Measurements from ENCODE around the gene DENND1A. TPM values are rescaled to one million over a fixed set of nuclear protein-coding genes. Genes with fewer than 3 reads are reported as not detected.

DENND1A gene
- total RNA-seq, 4 donors from 2014 or later: 17.6 to 33.8 (median 22.9) TPM

DNA sequence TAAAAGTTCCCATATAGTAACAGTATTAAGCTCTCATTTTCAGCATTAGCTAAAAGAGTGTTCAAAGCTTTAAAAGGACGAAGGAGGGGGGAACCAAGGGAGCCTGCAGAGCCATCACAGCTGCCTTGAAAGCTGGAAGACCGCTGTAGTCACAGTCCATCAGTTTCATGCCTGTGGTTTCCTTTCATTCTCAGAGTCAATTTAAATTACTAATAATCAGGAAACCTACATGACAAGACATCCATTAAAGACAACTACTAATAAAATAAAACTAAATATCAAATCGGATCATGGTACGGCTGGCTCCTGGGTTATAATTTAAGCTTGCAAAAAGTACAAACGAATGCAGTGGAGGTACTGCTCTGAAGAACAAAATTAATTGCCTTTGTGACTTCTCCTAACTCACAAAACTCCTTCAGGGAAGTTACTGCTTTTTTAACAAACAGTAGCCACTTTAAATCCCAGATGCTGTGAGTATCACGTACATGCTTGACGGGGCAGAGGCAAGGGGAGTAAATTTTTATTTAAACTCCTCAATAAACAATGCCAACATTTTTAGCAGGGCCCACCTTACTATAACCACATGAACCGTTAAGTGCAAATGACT, 213.5 kb downstream of the DENND1A start:
- TF ChIP-seq, protein P1, sequence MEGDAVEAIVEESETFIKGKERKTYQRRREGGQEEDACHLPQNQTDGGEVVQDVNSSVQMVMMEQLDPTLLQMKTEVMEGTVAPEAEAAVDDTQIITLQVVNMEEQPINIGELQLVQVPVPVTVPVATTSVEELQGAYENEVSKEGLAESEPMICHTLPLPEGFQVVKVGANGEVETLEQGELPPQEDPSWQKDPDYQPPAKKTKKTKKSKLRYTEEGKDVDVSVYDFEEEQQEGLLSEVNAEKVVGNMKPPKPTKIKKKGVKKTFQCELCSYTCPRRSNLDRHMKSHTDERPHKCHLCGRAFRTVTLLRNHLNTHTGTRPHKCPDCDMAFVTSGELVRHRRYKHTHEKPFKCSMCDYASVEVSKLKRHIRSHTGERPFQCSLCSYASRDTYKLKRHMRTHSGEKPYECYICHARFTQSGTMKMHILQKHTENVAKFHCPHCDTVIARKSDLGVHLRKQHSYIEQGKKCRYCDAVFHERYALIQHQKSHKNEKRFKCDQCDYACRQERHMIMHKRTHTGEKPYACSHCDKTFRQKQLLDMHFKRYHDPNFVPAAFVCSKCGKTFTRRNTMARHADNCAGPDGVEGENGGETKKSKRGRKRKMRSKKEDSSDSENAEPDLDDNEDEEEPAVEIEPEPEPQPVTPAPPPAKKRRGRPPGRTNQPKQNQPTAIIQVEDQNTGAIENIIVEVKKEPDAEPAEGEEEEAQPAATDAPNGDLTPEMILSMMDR (IDR thresholded peaks at IDR 0.05; ENCODE audit: low read depth): no peak

DNA sequence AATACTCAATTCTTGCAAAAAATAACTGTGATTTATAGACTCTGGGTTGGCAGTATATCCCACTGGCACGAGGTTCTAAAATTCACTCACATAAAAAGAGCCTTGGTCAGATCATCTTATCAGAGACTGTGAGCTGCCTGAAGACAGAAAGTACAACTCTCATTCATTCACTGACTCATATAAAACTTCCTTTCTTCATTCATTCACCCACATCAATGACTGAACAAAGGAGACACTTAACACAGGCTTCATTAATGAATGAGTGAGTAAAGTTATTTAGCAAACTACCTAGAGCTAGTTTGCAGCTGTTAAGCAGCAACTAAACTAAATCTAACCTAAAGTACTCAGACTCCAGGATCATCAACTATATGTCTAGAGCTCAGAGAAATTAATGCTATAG, 214.7 kb downstream of the DENND1A start:
- TF ChIP-seq, protein P1 (IDR thresholded peaks at IDR 0.05; ENCODE audit: low read depth): no peak

DNA sequence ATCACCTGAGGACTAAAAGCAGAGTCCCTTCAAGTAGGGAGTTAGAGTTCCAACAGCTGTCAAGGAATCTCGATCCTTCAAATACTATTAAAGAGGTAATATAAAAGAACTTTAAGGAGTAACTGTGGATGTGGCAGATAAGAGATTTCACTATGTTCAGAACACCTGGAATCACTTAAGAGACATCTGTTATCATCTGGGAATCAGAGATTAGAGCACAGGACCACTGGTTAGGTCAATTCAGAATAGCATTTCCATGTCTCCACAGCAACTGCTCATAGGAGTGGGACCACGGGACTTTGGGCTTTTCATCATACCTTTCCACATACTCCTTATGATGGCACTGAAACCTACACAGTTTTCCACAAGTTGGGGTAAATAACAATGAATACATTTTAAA, 216.6 kb downstream of the DENND1A start:
- TF ChIP-seq, protein P1 (IDR thresholded peaks at IDR 0.05; ENCODE audit: low read depth): no peak

DNA sequence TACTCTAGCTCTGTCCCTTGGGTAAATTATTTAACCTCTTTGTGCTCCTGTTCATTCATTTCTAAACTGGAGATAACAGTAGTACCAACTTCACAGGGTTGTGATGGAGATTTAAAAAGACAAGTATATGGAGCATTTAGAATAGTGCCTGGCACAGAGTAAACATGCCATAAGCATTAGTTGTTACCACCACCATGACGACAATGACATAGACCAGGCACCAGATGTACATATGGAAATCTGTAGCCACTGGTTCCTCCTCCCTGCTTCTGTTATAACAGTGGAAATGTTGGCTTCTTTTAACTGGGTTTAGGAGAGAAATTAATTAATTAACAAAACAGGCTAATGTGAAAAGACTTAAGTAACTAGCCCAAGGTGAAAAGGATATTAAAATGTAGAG, 217.5 kb downstream of the DENND1A start:
- TF ChIP-seq, protein P1 (IDR thresholded peaks at IDR 0.05; ENCODE audit: low read depth): no peak

DNA sequence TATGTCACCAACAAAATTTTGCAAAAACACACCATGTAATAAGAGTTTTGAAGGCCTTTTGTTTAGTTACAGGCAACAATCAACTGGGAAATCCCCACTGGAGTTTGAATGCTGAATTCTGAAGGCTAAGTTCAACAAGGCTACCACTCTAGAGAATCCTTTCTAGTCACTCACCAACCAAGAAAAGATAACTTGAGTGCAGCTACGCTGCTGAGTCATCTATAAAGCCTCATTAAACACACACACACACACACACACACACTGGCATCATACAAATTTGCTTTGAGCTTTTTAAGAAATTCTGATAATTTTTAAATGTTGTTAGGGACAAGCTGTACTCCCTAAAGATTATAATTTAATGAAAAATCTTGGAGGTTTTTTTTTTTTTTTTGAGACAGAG, 219.6 kb downstream of the DENND1A start:
- TF ChIP-seq, protein P1 (IDR thresholded peaks at IDR 0.05; ENCODE audit: low read depth): no peak

DNA sequence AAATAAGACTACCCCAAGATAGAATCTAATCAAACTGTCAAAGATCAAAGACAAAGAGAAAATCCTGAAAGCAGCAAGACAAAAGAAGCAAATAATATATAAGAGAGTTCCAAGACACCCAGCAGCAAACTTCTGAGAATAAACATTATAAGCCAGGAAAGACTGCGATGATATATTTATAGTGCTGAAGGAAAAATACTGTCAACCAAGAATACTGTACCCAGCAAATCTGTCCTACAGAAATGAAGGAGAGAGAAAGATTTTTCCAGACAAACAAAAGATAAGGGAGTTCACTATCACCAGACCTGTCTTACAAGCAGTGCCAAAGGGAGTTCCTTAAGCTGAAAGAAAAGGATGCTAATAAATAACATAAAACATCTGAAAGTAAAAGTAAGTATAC, 227.4 kb downstream of the DENND1A start:
- TF ChIP-seq, protein P1 (IDR thresholded peaks at IDR 0.05; ENCODE audit: low read depth): no peak

DNA sequence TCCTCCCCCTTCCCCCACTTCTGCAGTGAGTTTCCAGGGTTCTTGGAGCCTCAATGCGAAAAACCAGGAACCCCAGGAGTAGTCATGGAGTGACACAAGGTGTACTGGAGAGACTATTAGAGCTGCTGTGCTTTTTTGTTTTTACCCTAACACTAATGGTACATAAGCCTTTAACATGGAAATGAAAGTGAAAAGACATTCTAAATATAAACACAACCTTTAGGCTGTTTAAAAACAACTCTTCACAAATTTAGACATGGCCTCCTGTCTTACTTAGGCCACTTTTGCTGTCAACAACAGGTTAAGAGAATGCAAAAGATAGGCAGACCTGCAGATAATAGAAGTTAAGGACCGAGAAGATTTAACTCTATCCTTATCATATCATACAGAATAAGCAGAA, 232.2 kb downstream of the DENND1A start:
- TF ChIP-seq, protein P1 (IDR thresholded peaks at IDR 0.05; ENCODE audit: low read depth): no peak

Measured in subcutaneous adipose tissue (tissue), 4 donors.